ENCODE results near the gene BTBD1. TPM values are rescaled to one million over a fixed set of nuclear protein-coding genes. Genes with fewer than 3 reads are reported as not detected.

The BTBD1 gene
- total RNA-seq, 1 experiment from 2014 or later, result 56.8 TPM

GRCh38 chr15:82971218-82971984 lies 95.7 kb downstream of the BTBD1 start:
- in situ Hi-C loops (cut with HindIII; ENCODE audit: low pct_unique_long_range_greater_than_20kb, low sequenced_read_pairs), result no loop called here
- no peak for DNase-seq (ENCODE audit: low read depth)

GRCh38 chr15:82970696-82971095 lies 96.4 kb downstream of the BTBD1 start:
- DNase-seq (ENCODE audit: low read depth), result no peak
- in situ Hi-C loops (cut with HindIII; ENCODE audit: low pct_unique_long_range_greater_than_20kb, low sequenced_read_pairs), result no loop called here

- no peak for DNase-seq (ENCODE audit: low read depth)
- in situ Hi-C loops (cut with HindIII; ENCODE audit: low pct_unique_long_range_greater_than_20kb, low sequenced_read_pairs), result no loop called here
Observed at GRCh38 chr15:82970078-82970686, 96.9 kb downstream of the BTBD1 start.

GRCh38 chr15:82969353-82969752 lies 97.7 kb downstream of the BTBD1 start:
- in situ Hi-C loops (cut with HindIII; ENCODE audit: low pct_unique_long_range_greater_than_20kb, low sequenced_read_pairs), result no loop called here
- no peak for DNase-seq (ENCODE audit: low read depth)

- in situ Hi-C loops (cut with HindIII; ENCODE audit: low pct_unique_long_range_greater_than_20kb, low sequenced_read_pairs), result no loop called here
- no peak for DNase-seq (ENCODE audit: low read depth)
Observed at GRCh38 chr15:82968066-82968465, 99.0 kb downstream of the BTBD1 start.

GRCh38 chr15:82966671-82967071 lies 100.4 kb downstream of the BTBD1 start:
- in situ Hi-C loops (cut with HindIII; ENCODE audit: low pct_unique_long_range_greater_than_20kb, low sequenced_read_pairs), result no loop called here
- DNase-seq (ENCODE audit: low read depth), result no peak

Other genes starting within 250 kb of the BTBD1 start
- 22.1 and 34.2 TPM in 2 replicates for gene HOMER2, start 114.5 kb downstream of the BTBD1 start, total RNA-seq (2014; rRNA removed; shearing (Covaris generic); ENCODE audit: low replicate concordance)
- gene RAMAC, start 81.0 kb downstream of the BTBD1 start, total RNA-seq (2014; rRNA removed; shearing (Covaris generic); ENCODE audit: low replicate concordance), result 16.8 and 28.5 TPM in 2 replicates
- 37.6 and 51.0 TPM in 2 replicates for gene C15orf40, start 55.6 kb downstream of the BTBD1 start, total RNA-seq (2014; rRNA removed; shearing (Covaris generic); ENCODE audit: low replicate concordance)
- gene TM6SF1, start 40.4 kb upstream of the BTBD1 start, total RNA-seq (2014; rRNA removed; shearing (Covaris generic); ENCODE audit: low replicate concordance), result not detected in 2 replicates
- gene HDGFL3, start 140.6 kb upstream of the BTBD1 start, total RNA-seq (2014; rRNA removed; shearing (Covaris generic); ENCODE audit: low replicate concordance), result 23.9 and 68.1 TPM in 2 replicates
- gene BNC1, start 217.4 kb upstream of the BTBD1 start, total RNA-seq (2014; rRNA removed; shearing (Covaris generic); ENCODE audit: low replicate concordance), result not detected in 2 replicates